Activated CD4-positive, alpha-beta T cell treated with anti-CD3 and anti-CD28 coated beads for 36 hours (primary cell): ENCODE results near the gene GNG2. TPM values are rescaled to one million over a fixed set of nuclear protein-coding genes. Genes with fewer than 3 reads are reported as not detected.
A peak's percentile ranks its signal among the peaks of the same experiment; 100 is the strongest.
"Not testable (repeated sequence)": the region's sequence is repeated elsewhere in the genome, so short reads cannot be mapped to it uniquely, and the experiment has no call there.

ENCODE experiments used
- ATAC-seq: fragments of 200-7000 bp; cut with Tn5 transposase; one replicate; pipeline ENCODE4 v1.10.0; 2021; ENCODE audit warnings: mild to moderate bottlenecking, moderate library complexity
- CTCF ChIA-PET: fragments of 350-600 bp; sonication (Branson Sonifier 250); formaldehyde crosslinking; loops from one replicate; lab custom pipeline; 2021; ENCODE audit warnings: antibody characterized with exemption; lab: Charles Lee
- POLR2A ChIA-PET: fragments of 350-600 bp; sonication (Branson Sonifier 250); formaldehyde crosslinking; loops from one replicate; lab custom pipeline; 2021; ENCODE audit warnings: antibody characterized with exemption, inconsistent platforms; lab: Charles Lee
- DNase-seq: peaks from one replicate; pipeline ENCODE4 v3.0.0-alpha.2; 2020
- H3K27ac Mint-ChIP-seq: one replicate; pipeline ENCODE4 v1.8.0; 2021; ENCODE audit warnings: mixed read lengths
- H3K27me3 Mint-ChIP-seq: one replicate; pipeline ENCODE4 v1.8.0; 2021; ENCODE audit warnings: mixed read lengths
- H3K36me3 Mint-ChIP-seq: one replicate; pipeline ENCODE4 v1.8.0; 2021; ENCODE audit warnings: low read depth, mixed read lengths
- H3K4me1 Mint-ChIP-seq: one replicate; pipeline ENCODE4 v1.8.0; 2021; ENCODE audit warnings: mixed read lengths
- H3K4me3 Mint-ChIP-seq: one replicate; pipeline ENCODE4 v1.8.0; 2021; ENCODE audit warnings: mild to moderate bottlenecking, moderate library complexity, mixed read lengths
- H3K9me3 Mint-ChIP-seq: one replicate; pipeline ENCODE4 v1.8.0; 2021; ENCODE audit warnings: low read depth, mixed read lengths
- intact Hi-C, 2 experiments: fragments of 100-400 bp; cut with DNase I in 1 of 2; cut with micrococcal nuclease in 1 of 2; formaldehyde crosslinking; loops; one replicate each; pipeline versions ENCODE4 v1.14.2 to v1.15.1; 2022 to 2024; cut with DNase I, micrococcal nuclease
- total RNA-seq, 2 experiments: library from RNA; stranded (reverse); gene quantifications; one replicate each; pipeline ENCODE4 v1.2.3, GENCODE V29; 2021

The GNG2 gene
- total RNA-seq, 2 experiments from 2014 or later, result 133 to 136 TPM

GRCh38 chr14:51883232-51883631, 22.8 kb downstream of the GNG2 start:
- no peaks in the 10 kb centered on the region for H3K27me3 Mint-ChIP-seq
- H3K9me3 Mint-ChIP-seq, result peaks cover 6% of the 10 kb centered on the region
- POLR2A ChIA-PET, result interaction anchor here (1.3 kb wide), 1 partner anchor 19 kb away, joined by 3 read pairs; no protein-coding TSS in a partner anchor
- no peak for DNase-seq
- CTCF ChIA-PET, result interaction anchor here (1.2 to 1.5 kb wide), 4 partner anchors 10 to 95 kb away, joined by 3 to 7 read pairs (median 4); no protein-coding TSS in a partner anchor
- peak overlapping the region; percentile 55 for H3K4me3 Mint-ChIP-seq
- H3K27ac Mint-ChIP-seq, result peak overlapping the region; percentile 68
- H3K4me1 Mint-ChIP-seq, result peaks cover 74% of the 10 kb centered on the region
- peaks cover 43% of the 10 kb centered on the region for H3K36me3 Mint-ChIP-seq
- peak; percentile 46 for ATAC-seq
- intact Hi-C loops, result no loop called here

- Mint-ChIP-seq H3K4me1 (peaks cover 75% of the 10 kb centered on the region), H3K27ac (peak overlapping the region; percentile 63), H3K9me3 (peaks cover 4% of the 10 kb centered on the region), H3K36me3 (peaks cover 42% of the 10 kb centered on the region), H3K27me3 (no peaks in the 10 kb centered on the region), H3K4me3 (peak overlapping the region; percentile 55)
- intact Hi-C loops, result no loop called here
- ATAC-seq (peak; percentile 43), DNase-seq (no peak)
- ChIA-PET CTCF (interaction anchor here (1.2 to 1.6 kb wide), 6 partner anchors 11 to 94 kb away, joined by 3 to 7 read pairs (median 3); no protein-coding TSS in a partner anchor), POLR2A (interaction anchor here (0.6 to 1.3 kb wide), 2 partner anchors 20 to 28 kb away, joined by 3 read pairs; no protein-coding TSS in a partner anchor)
Measured at GRCh38 chr14:51884086-51884927, 23.9 kb downstream of the GNG2 start.

DNA sequence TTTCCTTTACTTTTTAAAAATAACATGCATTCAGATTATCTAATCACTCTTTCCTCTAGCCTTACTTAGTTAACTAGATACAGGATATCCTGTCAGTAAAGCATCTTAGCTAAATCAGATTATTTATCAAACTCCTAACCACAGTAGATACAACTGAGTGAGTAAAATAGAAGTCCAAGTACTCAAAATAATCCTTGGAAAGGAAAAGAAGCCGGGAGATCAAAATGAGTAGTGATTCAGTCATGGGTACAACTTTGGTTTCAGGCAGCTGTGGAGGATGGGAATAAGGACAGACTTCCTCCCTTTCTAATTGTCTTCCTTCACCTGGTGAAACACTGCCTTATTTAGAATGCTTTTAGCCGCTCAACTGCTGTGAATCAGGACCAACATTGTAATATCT, 29.4 kb downstream of the GNG2 start:
- Mint-ChIP-seq H3K9me3 (peaks cover 4% of the 10 kb centered on the region), H3K27me3 (no peaks in the 10 kb centered on the region), H3K36me3 (peaks cover 44% of the 10 kb centered on the region), H3K4me1 (peaks cover 67% of the 10 kb centered on the region), H3K4me3 (no peak overlapping the region), H3K27ac (peak overlapping the region; percentile 76)
- intact Hi-C loops, result no loop called here
- POLR2A ChIA-PET, result no interaction called here
- no peak for DNase-seq
- CTCF ChIA-PET, result interaction anchor here (0.5 to 2.6 kb wide), 8 partner anchors 8 to 647 kb away, joined by 3 to 15 read pairs (median 4); no protein-coding TSS in a partner anchor
- ATAC-seq, result peak; percentile 49

DNA sequence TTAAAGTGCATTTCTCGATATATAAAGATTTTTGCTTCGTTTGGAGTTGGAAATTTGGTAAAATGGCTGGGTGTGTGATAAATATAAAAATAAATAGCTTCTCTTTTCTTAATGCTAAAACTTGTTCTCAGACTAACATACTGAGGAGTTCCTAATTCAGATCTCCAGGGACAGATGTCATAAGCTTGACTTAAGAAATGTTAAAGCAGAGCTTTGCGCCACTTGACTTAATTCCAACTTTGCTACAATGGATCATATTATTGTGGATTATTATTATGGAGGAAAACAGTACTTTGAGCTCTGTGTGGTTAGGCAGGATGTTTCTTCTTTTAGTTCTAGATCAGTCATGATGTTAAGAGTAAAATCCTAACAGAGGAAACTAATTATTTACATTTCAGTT, 33.8 kb downstream of the GNG2 start:
- H3K9me3 Mint-ChIP-seq, result peaks cover 3% of the 10 kb centered on the region
- H3K4me3 Mint-ChIP-seq, result no peak overlapping the region
- peaks cover 53% of the 10 kb centered on the region for H3K4me1 Mint-ChIP-seq
- ChIA-PET CTCF (interaction anchor here (0.9 to 3.7 kb wide), 3 partner anchors 10 to 33 kb away, joined by 4 to 21 read pairs (median 4); partner anchors contain the start of gene GNG2), POLR2A (no interaction called here)
- ATAC-seq (no peak), DNase-seq (no peak)
- no peaks in the 10 kb centered on the region for H3K27me3 Mint-ChIP-seq
- intact Hi-C loops, result no loop called here
- peaks cover 48% of the 10 kb centered on the region for H3K36me3 Mint-ChIP-seq
- H3K27ac Mint-ChIP-seq, result no peak overlapping the region

DNA sequence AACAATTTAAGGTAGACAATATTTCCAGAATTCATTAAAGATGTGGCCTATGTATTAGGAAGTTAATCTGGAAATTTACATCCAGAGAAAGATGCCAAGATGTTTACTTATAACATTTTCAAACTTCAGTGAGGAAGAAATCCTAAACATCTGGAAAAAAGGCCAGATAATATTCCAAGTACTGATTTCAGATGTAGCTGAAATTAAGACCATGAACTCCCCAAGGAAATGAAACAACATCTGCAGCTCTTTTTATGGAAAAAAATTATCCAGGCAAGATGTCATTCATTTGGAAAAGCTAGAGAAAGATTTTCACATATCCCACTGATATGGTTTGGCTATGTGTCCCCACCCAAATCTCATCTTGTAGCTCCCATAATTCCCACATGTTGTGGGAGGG, 35.0 kb downstream of the GNG2 start:
- ChIA-PET POLR2A (no interaction called here), CTCF (interaction anchor here (0.9 to 3.7 kb wide), 4 partner anchors 9 to 34 kb away, joined by 3 to 21 read pairs (median 4); partner anchors contain the start of gene GNG2)
- peaks cover 50% of the 10 kb centered on the region for H3K36me3 Mint-ChIP-seq
- peaks cover 3% of the 10 kb centered on the region for H3K9me3 Mint-ChIP-seq
- intact Hi-C loops, result no loop called here
- DNase-seq, result no peak
- no peaks in the 10 kb centered on the region for H3K27me3 Mint-ChIP-seq
- peaks cover 53% of the 10 kb centered on the region for H3K4me1 Mint-ChIP-seq
- no peak for ATAC-seq
- no peak overlapping the region for H3K4me3 Mint-ChIP-seq
- H3K27ac Mint-ChIP-seq, result no peak overlapping the region

DNA sequence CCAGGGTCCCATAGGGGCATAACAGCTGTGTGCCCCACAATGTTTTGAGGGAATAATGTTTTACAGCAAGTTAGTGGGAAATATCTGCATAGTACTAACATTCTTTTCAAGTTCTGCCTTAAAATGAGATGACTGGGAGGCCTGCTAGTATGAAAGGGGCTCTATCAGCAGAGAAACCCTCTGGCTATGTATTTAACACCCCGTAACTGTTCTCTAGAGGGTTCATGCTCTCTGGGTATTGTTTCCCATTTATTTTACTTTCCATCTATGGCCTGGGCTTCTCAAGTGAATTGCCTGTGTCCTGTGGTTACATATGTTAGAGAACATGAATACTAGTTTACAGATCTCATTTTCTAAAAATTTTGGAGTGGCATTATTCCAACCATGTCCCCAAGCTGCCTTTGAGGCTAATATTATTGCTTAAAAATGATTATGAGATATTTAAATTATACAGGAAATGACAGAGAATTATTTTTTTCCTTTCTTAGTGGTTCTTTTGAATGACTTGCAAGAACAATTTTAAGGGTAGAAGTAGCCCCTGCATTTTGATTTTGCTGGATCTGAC, 37.5 kb downstream of the GNG2 start:
- ChIA-PET POLR2A (no interaction called here), CTCF (interaction anchor here (0.8 to 1.5 kb wide), 3 partner anchors 11 to 81 kb away, joined by 3 to 4 read pairs (median 3); no protein-coding TSS in a partner anchor)
- Mint-ChIP-seq H3K27ac (no peak overlapping the region), H3K4me3 (no peak overlapping the region), H3K9me3 (peaks cover 7% of the 10 kb centered on the region), H3K4me1 (peaks cover 49% of the 10 kb centered on the region), H3K36me3 (peaks cover 51% of the 10 kb centered on the region), H3K27me3 (no peaks in the 10 kb centered on the region)
- DNase-seq, result no peak
- intact Hi-C loops, result no loop called here
- ATAC-seq, result no peak

- intact Hi-C loops, result no loop called here
- Mint-ChIP-seq H3K4me3 (no peak overlapping the region), H3K36me3 (peaks cover 64% of the 10 kb centered on the region), H3K4me1 (peaks cover 61% of the 10 kb centered on the region), H3K27ac (no peak overlapping the region), H3K9me3 (peaks cover 19% of the 10 kb centered on the region), H3K27me3 (no peaks in the 10 kb centered on the region)
- ChIA-PET POLR2A (no interaction called here), CTCF (interaction anchor here (0.5 to 4.7 kb wide), 5 partner anchors 7 to 87 kb away, joined by 3 to 21 read pairs (median 3); no protein-coding TSS in a partner anchor)
- no peak for ATAC-seq
- DNase-seq, result no peak
Measured at GRCh38 chr14:51901475-51902024, 41.1 kb downstream of the GNG2 start.

DNA sequence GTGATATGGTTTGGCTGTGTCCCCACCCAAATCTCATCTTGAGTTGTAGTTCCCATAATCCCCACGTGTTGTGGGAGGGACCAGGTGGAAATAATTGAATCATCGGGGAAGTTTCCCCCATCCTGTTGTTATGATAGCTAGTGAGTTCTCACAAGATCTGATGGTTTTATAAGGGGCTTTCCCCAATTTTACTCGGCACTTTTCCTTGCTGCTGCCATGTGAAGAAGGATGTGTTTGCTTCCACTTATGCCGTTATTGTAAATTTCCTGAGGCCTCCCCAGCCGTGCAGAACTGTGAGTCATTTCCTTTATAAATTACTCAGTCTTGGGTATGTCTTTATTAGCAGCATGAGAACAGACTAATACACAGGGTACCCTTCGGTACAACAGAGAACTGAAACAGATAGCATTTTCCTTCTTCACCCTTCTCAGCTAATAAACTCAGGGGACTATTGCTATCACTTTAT, 45.3 kb downstream of the GNG2 start:
- H3K4me1 Mint-ChIP-seq, result peaks cover 52% of the 10 kb centered on the region

DNA sequence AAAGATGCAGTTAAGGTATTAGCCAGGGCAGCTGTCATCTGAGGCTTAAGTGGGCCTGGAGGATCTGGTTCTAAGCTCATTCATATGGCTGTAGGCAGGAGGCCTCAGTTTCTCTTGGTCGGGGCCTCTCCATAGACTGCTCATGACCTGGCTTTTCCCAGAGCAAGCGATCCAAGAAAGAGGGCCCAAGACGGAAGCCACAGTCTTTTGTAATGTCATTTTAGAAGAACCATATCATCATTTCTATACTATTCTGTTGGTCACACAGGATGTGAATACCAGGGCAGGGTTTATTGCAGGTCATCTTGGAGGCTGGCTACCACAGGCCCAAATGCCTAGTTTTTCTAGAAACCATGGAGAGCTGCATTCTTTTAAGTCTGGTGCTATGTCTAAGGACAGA, 47.7 kb downstream of the GNG2 start:
- peak overlapping the region; percentile 47 for H3K27ac Mint-ChIP-seq
- ChIA-PET CTCF (interaction anchor here (0.6 to 0.7 kb wide), 2 partner anchors 22 to 24 kb away, joined by 3 to 5 read pairs; no protein-coding TSS in a partner anchor), POLR2A (interaction anchor here (0.6 kb wide), 2 partner anchors 53 to 648 kb away, joined by 3 read pairs; no protein-coding TSS in a partner anchor)
- H3K4me1 Mint-ChIP-seq, result peaks cover 68% of the 10 kb centered on the region
- ATAC-seq (no peak), DNase-seq (no peak)
- H3K4me3 Mint-ChIP-seq, result no peak overlapping the region
- peaks cover 20% of the 10 kb centered on the region for H3K9me3 Mint-ChIP-seq
- H3K27me3 Mint-ChIP-seq, result no peaks in the 10 kb centered on the region
- intact Hi-C loops, result loop anchor here in 1 of 2 experiments (5.0 kb wide), 1 partner anchor 34 kb away; no protein-coding TSS in a partner anchor
- H3K36me3 Mint-ChIP-seq, result peaks cover 57% of the 10 kb centered on the region

More for the DNA sequence above, 45.3 kb downstream of the GNG2 start:
- Mint-ChIP-seq H3K4me3 (peak overlapping the region; percentile 38), H3K36me3 (peaks cover 63% of the 10 kb centered on the region), H3K9me3 (peaks cover 24% of the 10 kb centered on the region), H3K27ac (peak overlapping the region; percentile 89)
- POLR2A ChIA-PET, result interaction anchor here (0.6 to 1.3 kb wide), 3 partner anchors 9 to 59 kb away, joined by 3 to 5 read pairs (median 3); no protein-coding TSS in a partner anchor
- intact Hi-C loops, result loop anchor here (1.0 to 5.0 kb wide), 3 partner anchors 32 to 58 kb away; no protein-coding TSS in a partner anchor
- not testable (repeated sequence) for H3K27me3 Mint-ChIP-seq
- ATAC-seq, result peak; percentile 92
- DNase-seq, result peak; percentile 69
- CTCF ChIA-PET, result interaction anchor here (0.6 to 4.7 kb wide), 6 partner anchors 12 to 125 kb away, joined by 3 to 21 read pairs (median 4); partner anchors contain the start of gene GNG2

DNA sequence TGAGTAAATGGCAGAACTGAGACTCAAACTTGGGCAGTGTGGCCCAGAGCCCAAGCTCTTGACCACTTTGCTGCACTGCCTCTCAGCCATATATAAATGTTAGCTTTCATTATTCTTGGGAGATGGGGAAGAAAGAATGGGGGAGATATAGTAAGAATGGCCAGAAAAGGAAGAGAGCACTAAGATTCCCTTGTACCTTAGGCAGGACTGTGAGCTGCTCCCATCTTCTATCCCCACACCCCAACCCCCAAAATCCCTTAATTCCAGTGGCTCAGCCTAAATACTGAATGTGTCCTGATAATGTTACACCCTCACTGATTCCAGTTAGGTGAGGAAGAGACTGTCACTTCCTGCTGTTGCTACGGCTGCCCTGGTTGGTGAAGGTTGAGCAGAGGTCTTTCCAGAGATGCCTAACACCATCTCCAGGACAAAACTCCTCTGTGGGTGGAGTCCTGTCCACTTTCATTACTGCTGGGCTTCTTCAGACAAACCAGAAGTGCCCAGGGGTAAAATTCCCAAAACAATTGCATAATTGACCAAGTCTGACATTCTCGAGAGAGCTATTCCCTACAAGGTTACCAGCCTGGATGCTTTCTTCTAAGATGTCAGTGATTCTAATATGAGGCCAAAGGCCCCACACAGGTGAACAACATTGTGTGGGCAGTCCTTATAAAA, 51.8 kb downstream of the GNG2 start:
- ChIA-PET POLR2A (interaction anchor here (0.6 kb wide), 1 partner anchor 28 kb away, joined by 3 read pairs; no protein-coding TSS in a partner anchor), CTCF (interaction anchor here (1.3 to 2.3 kb wide), 3 partner anchors 10 to 68 kb away, joined by 5 to 10 read pairs (median 6); no protein-coding TSS in a partner anchor)
- no peaks in the 10 kb centered on the region for H3K27me3 Mint-ChIP-seq
- H3K9me3 Mint-ChIP-seq, result peaks cover 5% of the 10 kb centered on the region
- DNase-seq (no peak), ATAC-seq (no peak)
- no peak overlapping the region for H3K4me3 Mint-ChIP-seq
- peaks cover 73% of the 10 kb centered on the region for H3K4me1 Mint-ChIP-seq
- H3K27ac Mint-ChIP-seq, result peak overlapping the region; percentile 16
- intact Hi-C loops, result no loop called here
- H3K36me3 Mint-ChIP-seq, result peaks cover 41% of the 10 kb centered on the region
